Stimulated activated CD4-positive, alpha-beta T cell treated with anti-CD3 and anti-CD28 coated beads, TNF-alpha, amount 100 ng/mL, for 4 hours (primary cell): ENCODE results near the gene PFKP.
A peak's percentile ranks its signal among the peaks of the same experiment; 100 is the strongest.
"Not testable (repeated sequence)": the region's sequence is repeated elsewhere in the genome, so short reads cannot be mapped to it uniquely, and the experiment has no call there.

Experiments used
- DNase-seq, 3 experiments: peaks; one replicate each; pipeline ENCODE4 v3.0.0-alpha.2; 2020; ENCODE audit warnings: low read depth in 3 of 3

The PFKP gene

DNA sequence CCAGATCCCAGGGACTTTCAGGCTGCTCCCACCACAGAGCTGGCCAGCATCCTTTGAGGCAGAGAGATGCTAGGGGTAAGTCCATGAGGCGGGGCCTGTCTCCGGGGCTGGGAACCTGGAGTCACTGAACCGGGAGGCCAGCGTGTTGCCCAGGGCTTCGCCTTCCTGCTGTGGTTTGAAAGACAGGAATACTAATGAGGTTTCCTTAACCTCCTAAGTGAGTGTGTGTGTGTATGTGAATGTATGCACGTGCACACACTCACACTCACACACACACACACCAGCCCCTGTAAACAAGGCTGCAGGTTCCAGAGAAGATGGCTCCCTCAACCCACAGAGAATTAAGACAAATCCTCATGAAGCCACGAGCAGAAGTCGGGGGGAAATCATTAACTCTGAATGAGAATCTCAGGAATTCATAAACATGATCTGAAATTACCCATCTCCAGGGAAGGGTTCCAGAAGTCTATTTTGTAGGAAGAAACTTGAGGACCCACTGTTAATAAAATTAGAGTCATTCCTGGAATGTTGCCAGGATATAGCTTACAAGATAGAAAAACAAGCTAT lies 20.3 kb upstream of the PFKP start:
- DNase-seq: no peak

DNA sequence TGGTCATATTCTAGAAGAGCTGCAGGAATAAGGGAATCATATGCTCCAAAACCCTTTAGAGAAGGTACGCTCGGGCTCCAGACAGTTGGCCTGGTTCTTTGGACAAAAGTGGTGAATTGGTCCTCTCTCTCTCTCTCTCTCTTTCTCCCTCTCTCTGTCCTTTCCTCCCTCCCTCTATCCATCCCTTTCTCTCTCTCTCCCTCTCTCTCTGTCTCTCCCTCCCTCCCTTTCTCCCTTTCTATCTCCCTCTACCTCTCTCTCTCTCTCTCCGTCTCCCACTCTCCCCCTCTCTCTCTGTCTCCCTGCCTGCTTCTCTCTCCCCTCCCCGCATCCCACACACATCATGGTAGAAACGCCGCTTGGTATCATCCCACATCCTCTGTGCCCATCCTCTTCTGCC lies 19.8 kb upstream of the PFKP start:
- no peak for DNase-seq

DNA sequence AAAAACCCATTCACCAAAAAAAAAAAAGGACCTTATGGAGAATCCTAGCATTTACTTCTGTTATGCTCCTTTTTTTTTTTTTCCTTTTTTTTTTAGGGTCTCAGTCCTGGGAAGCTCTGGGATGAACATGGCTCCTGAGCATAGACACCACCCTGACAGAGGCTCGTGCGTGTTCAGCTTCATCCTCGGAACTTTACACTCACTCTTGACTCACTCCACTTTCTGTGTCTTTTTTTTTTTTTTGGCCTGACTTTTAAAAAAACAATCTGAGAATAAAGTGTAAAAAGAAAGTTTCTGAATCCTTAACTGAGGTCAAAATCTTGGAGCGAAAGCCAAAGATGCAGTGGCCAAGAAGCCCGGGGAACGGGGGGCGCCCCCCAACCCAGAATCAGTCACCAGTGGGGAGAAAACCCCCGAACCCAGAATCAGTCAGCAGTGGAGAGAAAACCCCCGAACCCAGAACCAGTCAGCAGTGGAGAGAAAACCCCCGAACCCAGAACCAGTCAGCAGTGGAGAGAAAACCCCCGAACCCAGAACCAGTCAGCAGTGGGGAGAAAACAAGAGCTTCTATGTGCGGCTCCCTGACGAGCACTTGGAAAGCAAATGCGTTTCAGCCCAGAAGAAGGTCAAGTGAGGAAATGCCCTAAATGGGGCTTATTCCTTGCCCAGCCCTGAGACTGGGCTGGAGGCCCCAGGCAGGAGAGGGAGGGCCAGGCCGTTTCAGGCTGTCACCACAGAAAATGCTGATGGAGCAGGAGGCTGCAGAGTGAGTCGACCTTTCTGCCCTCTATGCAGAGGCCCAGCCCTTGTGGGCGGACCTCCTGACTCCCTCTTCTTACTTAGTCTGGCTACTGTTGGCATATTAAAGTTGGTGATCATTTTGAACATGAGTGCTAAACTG lies 19.0 kb upstream of the PFKP start:
- DNase-seq: no peak

DNA sequence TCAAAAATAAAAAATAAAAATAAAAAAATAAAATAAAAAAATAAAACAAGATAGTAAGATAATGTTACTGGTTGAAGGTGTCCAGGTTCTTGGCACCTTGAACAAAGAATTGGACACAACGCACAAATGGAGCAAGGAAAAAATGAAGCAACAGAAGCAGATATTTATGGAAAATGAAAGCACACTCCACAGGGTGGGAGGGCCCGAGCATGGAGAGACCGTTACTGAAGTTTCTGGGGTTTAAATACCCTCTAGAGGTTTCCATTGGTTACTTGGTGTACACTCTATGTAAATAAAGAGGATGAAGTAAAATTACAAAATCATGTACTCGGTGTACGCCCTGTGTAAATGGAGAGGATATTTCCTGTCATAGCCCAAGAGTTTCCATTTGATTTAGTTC lies 15.7 kb upstream of the PFKP start:
- DNase-seq: no peak

DNA sequence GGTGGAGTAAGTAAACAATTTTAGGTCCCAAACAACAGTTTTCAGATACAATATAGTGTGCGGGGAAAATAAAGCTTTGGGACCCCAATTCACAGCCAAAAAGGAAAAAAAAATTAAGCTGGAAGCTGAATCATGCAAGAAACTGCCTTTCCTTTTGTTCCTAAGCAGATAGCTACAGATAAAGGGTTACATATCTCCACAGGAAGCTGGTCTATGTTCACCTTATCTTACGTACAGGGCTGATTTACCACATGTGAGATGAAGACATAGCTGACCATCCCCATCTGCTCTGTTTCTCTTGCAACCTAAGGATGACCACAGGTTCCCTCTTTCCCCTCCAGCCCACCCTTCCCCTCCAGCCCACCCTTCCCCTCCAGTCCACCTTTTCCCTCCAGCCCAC lies 14.2 kb upstream of the PFKP start:
- DNase-seq: no peak

DNA sequence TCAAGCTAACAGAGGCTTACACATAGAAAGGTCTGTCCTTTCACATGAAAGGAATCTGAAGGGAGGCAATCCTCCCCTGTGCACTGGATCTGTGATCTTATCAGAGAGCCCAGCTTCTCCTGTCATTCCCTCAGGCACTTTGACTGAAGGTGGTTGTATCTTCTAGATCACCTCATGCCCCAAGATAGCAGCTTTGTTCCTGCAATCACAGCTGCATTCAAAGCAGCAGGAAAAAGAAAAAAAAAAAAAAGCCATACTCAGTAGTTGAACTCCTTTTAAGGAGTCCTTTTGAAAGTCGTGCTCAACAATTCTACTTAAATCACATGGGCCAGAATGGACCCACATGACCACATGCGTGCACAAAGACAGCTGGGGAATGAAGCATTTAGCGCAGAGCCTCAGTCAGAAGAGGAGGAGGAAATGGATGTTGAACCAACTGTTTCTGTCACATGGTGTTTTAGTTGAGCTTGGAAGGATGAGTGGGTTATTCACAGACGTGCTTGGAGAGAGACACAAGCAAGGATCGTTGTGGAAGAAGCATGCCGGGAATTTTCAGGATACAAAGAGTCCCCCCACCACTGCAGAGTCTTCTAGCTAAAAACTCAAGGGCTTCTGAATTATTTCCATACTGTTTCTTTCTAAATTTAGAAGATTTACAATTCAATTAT lies 13.0 kb upstream of the PFKP start:
- DNase-seq: no peak

DNA sequence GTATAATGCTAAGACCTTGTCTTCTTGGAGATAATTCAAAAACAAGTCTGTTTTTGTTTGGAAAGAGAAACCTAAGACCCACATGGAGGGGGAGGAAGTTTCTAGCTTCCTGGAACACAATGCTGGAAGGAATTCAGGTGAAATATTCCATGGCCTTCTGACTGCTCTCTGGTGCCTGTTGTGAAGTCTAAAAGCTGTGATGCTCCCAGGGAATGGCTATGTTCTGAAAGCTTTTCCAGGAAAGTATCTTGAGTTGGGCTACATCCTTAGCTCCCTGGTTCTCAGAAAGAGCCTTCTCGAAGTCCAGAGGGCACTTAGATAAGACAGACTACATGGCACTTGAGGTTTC lies 12.5 kb upstream of the PFKP start:
- no peak for DNase-seq

DNA sequence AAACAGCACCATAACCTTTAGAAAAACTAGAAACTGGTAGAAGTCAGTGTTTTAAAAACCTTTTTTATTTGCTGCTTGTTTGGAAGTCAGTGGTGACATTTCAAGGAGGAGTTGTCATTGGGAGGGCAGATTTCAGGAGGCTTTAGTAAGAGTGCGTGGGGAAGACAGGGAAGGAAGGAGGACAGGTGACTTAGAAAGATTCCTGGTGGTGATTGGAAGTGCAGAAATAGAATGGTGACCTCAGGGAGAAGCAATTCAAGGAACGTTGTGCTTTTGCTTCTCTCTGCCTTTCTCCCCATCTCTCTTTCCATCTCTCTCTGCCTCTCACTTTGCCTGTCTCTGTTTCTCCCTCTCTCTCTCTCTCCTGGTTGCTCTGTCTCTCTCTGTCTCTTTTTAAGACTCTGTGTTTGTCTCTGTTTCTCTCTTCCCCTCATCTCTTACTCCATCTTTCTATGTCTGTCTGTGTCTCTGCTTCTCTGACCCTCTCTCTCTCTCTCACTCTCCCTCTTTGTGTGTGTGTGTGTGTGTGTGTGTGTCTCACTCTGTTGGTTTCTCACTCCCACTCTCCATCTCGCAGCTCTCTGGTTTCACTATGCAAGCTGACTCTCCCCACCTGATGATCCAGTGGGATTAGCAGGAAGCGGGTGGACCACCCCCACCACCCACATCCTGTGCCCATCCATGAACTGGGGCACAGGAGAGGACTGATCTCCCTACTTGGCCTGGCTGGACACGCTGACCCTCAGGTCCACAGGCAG lies 10.9 kb upstream of the PFKP start:
- DNase-seq: no peak

DNA sequence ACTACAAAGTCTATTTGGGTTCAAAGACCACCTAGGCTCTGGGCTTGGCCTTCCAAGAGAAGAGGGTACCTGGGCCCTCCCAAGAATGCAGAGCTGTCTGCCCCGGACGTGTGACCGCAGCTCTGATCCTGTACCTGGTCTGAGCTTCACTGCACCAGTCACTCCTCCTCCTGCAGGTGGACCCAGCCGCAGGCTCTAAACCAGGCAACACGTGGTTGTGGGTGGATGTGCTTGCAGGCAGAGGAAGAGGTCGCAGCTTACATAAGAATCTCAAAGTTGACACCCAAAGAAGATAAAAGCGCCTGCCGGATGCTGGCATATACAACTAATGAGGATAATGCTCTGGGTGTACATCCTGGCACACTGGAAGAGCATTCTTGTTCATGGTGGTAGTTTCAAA lies 9.4 kb upstream of the PFKP start:
- no peak for DNase-seq

DNA sequence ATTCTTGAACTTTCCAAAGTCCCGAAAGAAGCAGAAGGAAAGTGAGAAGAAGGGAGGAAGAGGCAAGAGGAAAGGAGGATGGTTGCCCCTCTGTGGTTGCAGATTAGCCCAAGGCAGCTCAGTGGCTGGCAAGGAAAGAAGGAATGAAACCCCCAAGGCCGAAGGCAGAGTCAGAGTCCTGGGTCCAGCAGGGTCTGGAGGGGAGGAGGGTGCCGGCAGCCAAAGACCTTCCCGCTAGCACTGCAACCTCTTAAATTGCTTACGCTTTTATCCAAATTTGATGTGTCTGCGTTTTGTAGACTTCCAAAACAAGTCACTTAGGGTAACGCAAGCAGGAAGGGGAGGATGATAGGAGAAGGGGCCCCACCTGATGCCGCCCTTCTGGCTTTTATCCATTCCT lies 7.4 kb upstream of the PFKP start:
- no peak for DNase-seq

DNA sequence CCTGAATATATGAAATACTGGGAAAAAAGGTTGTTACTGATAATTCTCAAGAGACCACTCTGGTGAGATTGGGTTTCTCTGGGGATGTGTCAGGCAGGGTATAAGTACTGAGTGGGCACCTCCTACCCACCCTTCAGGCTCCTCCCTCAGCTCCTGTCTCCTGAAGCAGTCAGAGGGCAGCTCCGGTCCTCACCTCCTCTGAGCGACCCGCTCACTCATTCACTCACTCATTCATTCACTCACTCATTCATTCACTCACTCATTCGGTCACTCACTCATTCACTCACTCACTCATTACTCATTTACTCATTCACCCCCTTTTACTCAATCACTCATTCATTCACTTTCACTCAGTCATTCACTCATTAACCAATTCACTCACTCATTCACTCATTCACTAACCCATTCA lies 6.9 kb upstream of the PFKP start:
- DNase-seq: no peak

DNA sequence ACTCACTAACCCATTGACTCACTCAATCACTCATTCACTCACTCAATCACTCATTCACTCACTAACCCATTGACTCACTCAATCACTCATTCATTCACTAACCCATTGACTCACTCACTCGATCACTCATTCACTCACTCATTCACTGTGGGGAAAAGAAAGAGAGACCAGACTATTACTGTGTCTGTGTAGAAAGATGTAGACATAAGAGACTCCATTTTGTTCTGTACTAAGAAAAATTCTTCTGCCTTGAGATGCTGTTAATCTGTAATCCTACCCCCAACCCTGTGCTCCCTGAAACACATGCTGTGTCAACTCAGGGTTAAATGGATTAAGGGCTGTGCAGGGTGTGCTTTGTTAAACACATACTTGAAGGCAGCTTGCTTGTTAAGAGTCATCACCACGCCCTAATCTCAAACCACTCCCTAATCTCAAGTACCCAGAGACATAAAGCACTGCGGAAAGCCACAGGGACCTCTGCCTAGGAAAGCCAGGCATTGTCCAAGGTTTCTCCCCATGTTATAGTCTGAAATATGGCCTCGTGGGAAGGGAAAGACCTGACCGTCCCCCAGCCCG lies 5.9 kb upstream of the PFKP start:
- not testable (repeated sequence) for DNase-seq

DNA sequence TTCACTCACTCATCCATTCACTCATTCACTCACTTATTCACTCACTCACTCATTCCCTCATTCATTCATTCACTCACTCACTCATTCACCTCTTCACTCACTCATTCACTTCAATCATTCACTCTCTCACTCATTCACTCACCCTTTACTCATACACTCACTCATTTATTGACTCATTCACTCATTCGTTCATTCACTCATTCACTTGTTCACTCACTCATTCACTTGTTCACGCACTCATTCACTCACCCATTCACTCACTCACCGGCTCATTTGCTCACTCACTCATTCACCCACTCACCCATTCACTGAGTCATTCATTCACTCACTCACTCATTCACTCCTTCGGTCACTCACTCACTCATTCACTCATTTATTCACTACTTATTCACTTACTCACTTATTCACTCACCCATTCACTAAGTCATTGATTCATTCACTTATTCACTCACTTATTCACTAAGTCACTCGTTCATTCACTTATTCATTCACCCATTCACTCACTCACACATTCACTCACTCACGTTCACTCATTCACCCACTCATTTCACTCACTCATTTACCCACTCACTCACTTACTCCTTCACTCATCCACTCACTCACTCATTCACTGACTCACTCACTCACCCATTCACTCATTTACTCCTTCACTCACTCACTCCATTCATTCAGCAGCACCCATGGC lies 4.7 kb upstream of the PFKP start:
- no peak for DNase-seq

DNA sequence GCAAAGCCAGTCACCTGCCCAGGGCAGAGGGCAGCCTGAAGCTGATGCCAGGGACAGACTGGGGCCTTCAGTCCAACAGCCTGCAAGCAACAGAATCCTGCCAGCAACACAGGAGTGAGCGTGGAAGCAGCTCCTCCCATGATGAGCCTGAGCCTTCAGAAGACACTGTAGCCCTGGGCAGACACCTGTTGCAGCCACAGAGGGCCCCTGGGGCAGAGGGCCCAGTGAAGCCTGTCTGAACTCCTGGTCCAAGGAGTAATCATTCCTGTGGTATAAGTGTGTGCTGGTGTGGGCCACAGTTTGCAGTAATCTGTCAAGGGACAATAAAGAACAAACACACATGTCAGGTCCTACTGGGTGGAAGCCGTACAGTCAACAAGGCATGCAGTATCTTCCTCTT lies 2.9 kb upstream of the PFKP start:
- DNase-seq: no peak

DNA sequence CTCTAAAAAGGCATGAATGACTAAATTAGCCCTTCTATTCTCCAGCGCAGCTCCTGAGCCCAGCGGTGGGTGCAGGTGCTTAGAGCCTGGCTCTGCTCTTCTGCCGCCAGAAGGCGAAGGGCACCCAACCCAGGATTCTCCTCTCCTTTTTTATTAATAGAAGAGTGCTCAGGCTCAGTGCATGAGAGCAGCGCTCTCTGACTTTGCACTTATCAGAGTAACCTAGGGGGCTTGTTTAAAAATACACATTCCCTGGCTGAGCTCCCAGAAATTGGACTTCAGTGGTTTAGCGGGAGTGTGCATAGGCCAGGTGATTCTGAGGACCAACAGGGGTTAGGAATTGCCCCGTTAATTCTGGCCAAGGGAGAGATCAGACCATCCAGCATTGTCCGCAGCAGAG lies 1.7 kb upstream of the PFKP start:
- no peak for DNase-seq

DNA sequence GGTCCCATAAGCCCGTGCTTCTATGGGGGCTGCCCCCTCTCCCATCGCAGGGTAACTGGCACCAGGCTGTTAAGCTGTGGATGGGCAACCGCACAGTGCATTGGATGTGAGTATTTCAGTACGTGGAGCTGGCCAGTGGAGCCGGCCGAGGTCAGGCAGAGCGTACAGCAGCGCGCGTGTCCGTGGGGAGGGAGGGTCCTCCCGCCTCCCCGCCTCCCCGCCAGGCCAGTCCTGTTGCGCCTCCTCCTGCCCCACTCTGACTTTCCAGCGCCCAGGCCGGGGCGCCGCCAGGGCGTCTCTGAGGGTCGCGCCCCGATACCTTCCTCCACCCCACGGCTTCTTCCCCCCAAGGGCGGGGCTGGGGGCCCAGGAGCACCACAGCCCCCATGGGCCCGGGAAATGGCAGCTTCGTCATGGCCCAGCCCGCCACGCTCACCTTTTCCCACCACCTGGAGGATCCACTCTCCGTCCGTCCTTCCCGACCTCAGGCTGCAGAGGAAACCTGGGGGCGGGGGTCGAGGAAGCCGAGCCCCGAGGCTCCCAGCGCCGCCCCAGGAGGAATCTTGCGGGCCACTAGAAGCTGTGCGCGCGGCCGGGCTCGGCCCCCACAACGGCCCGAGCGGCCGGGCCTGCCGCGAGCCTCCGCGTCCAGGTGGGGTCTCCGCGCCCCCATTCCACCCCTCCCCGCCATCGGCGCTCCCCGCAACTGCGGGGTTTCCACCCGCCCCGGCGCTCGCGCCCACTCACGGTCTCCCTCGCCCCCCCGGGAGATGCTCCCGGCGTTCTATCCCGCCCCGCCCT lies 831 bp upstream of the PFKP start:
- no peak for DNase-seq

DNA sequence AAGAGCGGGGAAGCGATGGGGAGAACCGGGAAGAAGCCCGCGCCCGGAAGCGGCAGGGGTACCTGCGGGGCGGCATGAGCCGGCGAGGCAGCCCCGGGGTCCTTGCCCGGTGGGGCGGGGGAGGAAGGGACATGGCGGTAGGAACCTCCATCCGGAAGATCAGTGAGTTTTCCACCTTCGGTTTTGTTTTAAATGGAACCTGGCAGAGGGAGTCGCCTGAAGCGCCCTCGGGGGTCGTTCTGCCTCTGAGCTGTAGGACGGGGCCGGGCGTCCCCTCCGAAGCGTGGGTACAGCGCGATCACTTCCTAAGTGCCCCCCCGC lies 471 bp downstream of the PFKP start:
- DNase-seq: no peak

DNA sequence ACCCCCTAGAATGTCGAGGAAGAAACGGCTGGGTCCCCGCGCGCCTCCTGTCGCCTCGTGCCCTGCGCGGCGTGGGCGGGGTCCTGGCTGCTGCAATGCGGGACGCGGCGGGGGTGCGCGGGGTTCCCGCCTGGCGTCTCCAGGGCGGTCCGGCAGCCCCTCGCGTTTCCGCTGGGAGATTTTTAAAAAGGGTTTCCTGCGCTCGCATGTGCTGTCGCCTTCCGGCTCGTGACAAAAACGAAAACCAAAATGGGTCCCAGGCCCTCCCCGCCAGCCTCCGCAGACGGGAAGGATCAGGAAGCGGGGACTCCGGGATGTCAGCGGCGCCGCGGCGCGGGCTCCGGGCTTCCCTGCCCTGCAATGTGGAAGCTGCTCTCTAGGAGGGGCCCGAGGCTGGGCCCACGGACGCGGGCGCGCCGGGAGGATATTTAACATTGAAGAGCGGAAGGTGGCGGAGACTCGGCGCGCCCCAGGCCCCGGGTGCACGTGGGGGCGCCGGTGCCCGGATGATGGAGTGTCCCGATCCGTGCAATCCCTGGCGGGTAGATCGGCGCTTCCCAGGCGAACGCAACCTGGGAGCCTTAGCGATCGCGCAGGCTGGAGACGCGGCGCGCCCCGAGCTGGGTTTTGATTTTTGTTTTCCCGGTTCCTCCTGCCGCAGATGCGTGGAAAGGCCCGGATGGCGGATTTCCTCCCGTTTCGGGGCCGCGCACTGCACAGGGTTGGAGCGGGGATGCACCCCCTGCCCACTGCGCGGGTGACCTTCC lies 1.0 kb downstream of the PFKP start:
- DNase-seq: peak; percentile 52 to 63 (median 55)

DNA sequence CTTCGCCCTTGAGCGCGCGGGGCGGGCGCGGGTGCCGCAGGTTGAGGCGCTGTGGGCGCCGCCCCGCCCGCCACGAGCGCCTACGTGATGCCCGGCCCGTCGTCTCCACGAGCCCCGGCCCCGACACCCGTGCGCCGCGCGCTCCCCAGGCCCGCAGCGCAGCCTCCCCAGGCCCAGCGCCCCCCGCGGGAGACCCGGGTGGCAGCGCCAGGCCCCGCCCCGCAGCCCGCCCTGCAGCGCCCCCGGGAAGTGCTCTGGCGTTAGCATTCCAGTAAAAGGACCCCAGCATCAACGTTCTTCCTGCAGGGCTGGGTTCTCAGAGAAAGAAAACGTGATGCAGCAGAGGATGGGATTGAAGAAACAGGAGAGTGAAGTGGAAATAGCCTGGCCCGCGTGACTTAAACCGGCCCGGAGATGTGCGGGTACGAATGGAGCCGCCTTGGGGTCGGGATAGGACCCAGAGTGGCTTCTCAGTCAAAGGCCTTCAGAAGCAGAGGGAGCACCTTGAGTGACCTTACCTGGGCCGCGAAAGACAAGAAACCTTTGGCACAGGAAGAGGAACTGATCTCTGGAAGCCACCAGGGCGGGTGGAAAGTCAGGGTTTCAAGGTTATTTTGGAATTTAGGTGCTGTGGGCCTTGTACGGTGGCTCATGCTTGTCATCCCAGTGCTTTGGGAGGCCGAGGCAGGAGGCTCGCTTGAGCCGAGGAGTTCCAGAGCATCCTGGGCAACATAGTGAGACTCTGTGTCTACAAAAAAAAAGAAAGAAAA lies 1.8 kb downstream of the PFKP start:
- DNase-seq: no peak
